GM18868 (cell line): ENCODE results near the gene ABHD17B.
A peak's percentile ranks its signal among the peaks of the same experiment; 100 is the strongest.

Experiments used
- ATAC-seq: cut with Tn5 transposase; IDR thresholded peaks from one replicate; pipeline ENCODE4 v1.9.1; 2021; ENCODE audit warnings: mild to moderate bottlenecking, moderate library complexity; ENCODE audit not compliant: unreplicated experiment

Gene ABHD17B

GRCh38 chr9:71879644-71880174, 31.3 kb downstream of the ABHD17B start:
- ATAC-seq, result no peak

- no peak for ATAC-seq
Observed at GRCh38 chr9:71878327-71879274, 32.4 kb downstream of the ABHD17B start.

GRCh38 chr9:71876829-71877228, 34.2 kb downstream of the ABHD17B start:
- no peak for ATAC-seq

- no peak for ATAC-seq
Observed at GRCh38 chr9:71876106-71876505, 34.9 kb downstream of the ABHD17B start.

- no peak for ATAC-seq
Observed at GRCh38 chr9:71875345-71875744, 35.6 kb downstream of the ABHD17B start.

GRCh38 chr9:71863631-71864030, 47.4 kb downstream of the ABHD17B start:
- no peak for ATAC-seq

- ATAC-seq, result no peak
Observed at GRCh38 chr9:71861618-71862017, 49.4 kb downstream of the ABHD17B start.

GRCh38 chr9:71859939-71860338, 51.1 kb downstream of the ABHD17B start:
- ATAC-seq, result no peak

GRCh38 chr9:71858812-71859211, 52.2 kb downstream of the ABHD17B start:
- peak; percentile 89 for ATAC-seq

GRCh38 chr9:71858102-71858798, 52.7 kb downstream of the ABHD17B start:
- ATAC-seq, result no peak

- no peak for ATAC-seq
Observed at GRCh38 chr9:71857159-71857558, 53.8 kb downstream of the ABHD17B start.

- ATAC-seq, result no peak
Observed at GRCh38 chr9:71854811-71855210, 56.2 kb downstream of the ABHD17B start.

- no peak for ATAC-seq
Observed at GRCh38 chr9:71853084-71853483, 57.9 kb downstream of the ABHD17B start.

GRCh38 chr9:71850996-71851395, 60.0 kb downstream of the ABHD17B start:
- no peak for ATAC-seq

- no peak for ATAC-seq
Observed at GRCh38 chr9:71847892-71848291, 63.1 kb downstream of the ABHD17B start.

- ATAC-seq, result no peak
Observed at GRCh38 chr9:71844808-71845207, 66.2 kb downstream of the ABHD17B start.

- no peak for ATAC-seq
Observed at GRCh38 chr9:71839668-71840067, 71.3 kb downstream of the ABHD17B start.

GRCh38 chr9:71835596-71835995, 75.4 kb downstream of the ABHD17B start:
- ATAC-seq, result no peak

GRCh38 chr9:71830929-71831328, 80.1 kb downstream of the ABHD17B start:
- ATAC-seq, result no peak

GRCh38 chr9:71830153-71830552, 80.8 kb downstream of the ABHD17B start:
- no peak for ATAC-seq

- ATAC-seq, result no peak
Observed at GRCh38 chr9:71826279-71826678, 84.7 kb downstream of the ABHD17B start.

GRCh38 chr9:71824257-71824656, 86.7 kb downstream of the ABHD17B start:
- no peak for ATAC-seq
